ENCODE measurements around the gene CCL24.

CCL24 gene

DNA sequence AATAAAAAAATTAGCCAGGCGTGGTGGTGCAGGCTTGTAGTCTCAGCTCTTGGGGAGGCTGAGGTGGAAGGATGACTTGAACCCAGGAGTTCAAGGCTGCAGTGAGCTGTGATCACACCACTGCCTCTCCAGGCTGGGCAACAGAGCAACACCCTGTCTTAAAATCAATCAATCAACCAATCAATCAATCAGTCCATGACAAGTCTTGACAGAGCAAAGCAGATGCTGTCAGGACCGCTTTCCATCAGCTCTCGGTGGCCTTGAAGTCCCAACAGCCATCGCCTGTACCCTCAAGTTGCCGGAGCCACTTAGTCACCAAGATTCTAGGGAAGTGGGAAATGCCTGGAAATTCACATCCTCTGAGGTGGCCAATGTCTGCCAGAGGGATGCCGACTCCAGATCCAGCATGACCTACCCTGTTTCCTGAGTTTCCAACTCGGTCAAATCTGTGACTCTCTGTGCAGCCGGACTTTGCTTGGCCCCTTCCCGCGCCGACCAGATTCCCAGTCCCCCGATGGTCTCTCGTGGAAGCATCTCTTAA is 871 bp upstream of the CCL24 start:
- no peak overlapping the region for H3K4me2 ChIP-seq (ENCODE audit: low read depth, low read length, poor library complexity, severe bottlenecking)
- H3K9me3 ChIP-seq (ENCODE audit: insufficient read depth, low read depth, low read length): no peaks in the 10 kb centered on the region
- H3K27me3 ChIP-seq (ENCODE audit: insufficient read depth, low read length, poor library complexity, severe bottlenecking): no peaks in the 10 kb centered on the region
- no peaks in the 10 kb centered on the region for H3K36me3 ChIP-seq (ENCODE audit: insufficient read depth, low read length)
- TF ChIP-seq EZH2phosphoT487 (IDR thresholded peaks at IDR 0.05; ENCODE audit: borderline replicate concordance): no peak
- TF ChIP-seq, protein P1, sequence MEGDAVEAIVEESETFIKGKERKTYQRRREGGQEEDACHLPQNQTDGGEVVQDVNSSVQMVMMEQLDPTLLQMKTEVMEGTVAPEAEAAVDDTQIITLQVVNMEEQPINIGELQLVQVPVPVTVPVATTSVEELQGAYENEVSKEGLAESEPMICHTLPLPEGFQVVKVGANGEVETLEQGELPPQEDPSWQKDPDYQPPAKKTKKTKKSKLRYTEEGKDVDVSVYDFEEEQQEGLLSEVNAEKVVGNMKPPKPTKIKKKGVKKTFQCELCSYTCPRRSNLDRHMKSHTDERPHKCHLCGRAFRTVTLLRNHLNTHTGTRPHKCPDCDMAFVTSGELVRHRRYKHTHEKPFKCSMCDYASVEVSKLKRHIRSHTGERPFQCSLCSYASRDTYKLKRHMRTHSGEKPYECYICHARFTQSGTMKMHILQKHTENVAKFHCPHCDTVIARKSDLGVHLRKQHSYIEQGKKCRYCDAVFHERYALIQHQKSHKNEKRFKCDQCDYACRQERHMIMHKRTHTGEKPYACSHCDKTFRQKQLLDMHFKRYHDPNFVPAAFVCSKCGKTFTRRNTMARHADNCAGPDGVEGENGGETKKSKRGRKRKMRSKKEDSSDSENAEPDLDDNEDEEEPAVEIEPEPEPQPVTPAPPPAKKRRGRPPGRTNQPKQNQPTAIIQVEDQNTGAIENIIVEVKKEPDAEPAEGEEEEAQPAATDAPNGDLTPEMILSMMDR (conservative IDR thresholded peaks at IDR 0.05; ENCODE audit: low read length): no peak
- no peak overlapping the region for H3K9ac ChIP-seq (ENCODE audit: low read depth, low read length, poor library complexity, severe bottlenecking)
- no peaks in the 10 kb centered on the region for H4K20me1 ChIP-seq (ENCODE audit: insufficient read depth, low read length, poor library complexity, severe bottlenecking)
- H3K79me2 ChIP-seq (ENCODE audit: insufficient read depth, low read length): no peaks in the 10 kb centered on the region
- H3K4me3 ChIP-seq (ENCODE audit: low read length, poor library complexity, severe bottlenecking): no peak overlapping the region
- no peak overlapping the region for H2AFZ ChIP-seq (ENCODE audit: low read length)
- H3K9me2 ChIP-seq (replicated peaks; ENCODE audit: low read depth, low read length): no peaks in the 10 kb centered on the region
- no peaks in the 10 kb centered on the region for H3F3A ChIP-seq (ENCODE audit: low read depth)
- no peaks in the 10 kb centered on the region for H3K4me1 ChIP-seq (ENCODE audit: insufficient read depth, low read length, poor library complexity, severe bottlenecking)

- no peak overlapping the region for H3K4me2 ChIP-seq (ENCODE audit: low read depth, low read length, poor library complexity, severe bottlenecking)
- no peaks in the 10 kb centered on the region for H3K4me1 ChIP-seq (ENCODE audit: insufficient read depth, low read length, poor library complexity, severe bottlenecking)
- H3K9me3 ChIP-seq (ENCODE audit: insufficient read depth, low read depth, low read length): no peaks in the 10 kb centered on the region
- H3F3A ChIP-seq (ENCODE audit: low read depth): no peaks in the 10 kb centered on the region
- H3K9ac ChIP-seq (ENCODE audit: low read depth, low read length, poor library complexity, severe bottlenecking): no peak overlapping the region
- H2AFZ ChIP-seq (ENCODE audit: low read length): no peak overlapping the region
- H3K4me3 ChIP-seq (ENCODE audit: low read length, poor library complexity, severe bottlenecking): no peak overlapping the region
- TF ChIP-seq, protein P1 (conservative IDR thresholded peaks at IDR 0.05; ENCODE audit: low read length): no peak
- TF ChIP-seq EZH2phosphoT487 (IDR thresholded peaks at IDR 0.05; ENCODE audit: borderline replicate concordance): no peak
- H3K36me3 ChIP-seq (ENCODE audit: insufficient read depth, low read length): no peaks in the 10 kb centered on the region
- H4K20me1 ChIP-seq (ENCODE audit: insufficient read depth, low read length, poor library complexity, severe bottlenecking): no peaks in the 10 kb centered on the region
- H3K27me3 ChIP-seq (ENCODE audit: insufficient read depth, low read length, poor library complexity, severe bottlenecking): no peaks in the 10 kb centered on the region
- no peaks in the 10 kb centered on the region for H3K79me2 ChIP-seq (ENCODE audit: insufficient read depth, low read length)
- no peaks in the 10 kb centered on the region for H3K9me2 ChIP-seq (replicated peaks; ENCODE audit: low read depth, low read length)
Observed at GRCh38 chr7:75813084-75813483, 522 bp downstream of the CCL24 start.

- Histone ChIP-seq H3K27me3 (ENCODE audit: insufficient read depth, low read length, poor library complexity, severe bottlenecking) (no peaks in the 10 kb centered on the region), H3K36me3 (ENCODE audit: insufficient read depth, low read length) (no peaks in the 10 kb centered on the region), H3K9me2 (replicated peaks; ENCODE audit: low read depth, low read length) (no peaks in the 10 kb centered on the region), H3K9ac (ENCODE audit: low read depth, low read length, poor library complexity, severe bottlenecking) (no peak overlapping the region), H3K9me3 (ENCODE audit: insufficient read depth, low read depth, low read length) (peaks cover under 1% of the 10 kb centered on the region; the same call in 1 of the 2 replicates), H3F3A (ENCODE audit: low read depth) (no peaks in the 10 kb centered on the region), H4K20me1 (ENCODE audit: insufficient read depth, low read length, poor library complexity, severe bottlenecking) (no peaks in the 10 kb centered on the region), H3K4me2 (ENCODE audit: low read depth, low read length, poor library complexity, severe bottlenecking) (no peak overlapping the region), H3K4me3 (ENCODE audit: low read length, poor library complexity, severe bottlenecking) (no peak overlapping the region), H3K79me2 (ENCODE audit: insufficient read depth, low read length) (no peaks in the 10 kb centered on the region), H2AFZ (ENCODE audit: low read length) (no peak overlapping the region), H3K4me1 (ENCODE audit: insufficient read depth, low read length, poor library complexity, severe bottlenecking) (no peaks in the 10 kb centered on the region)
- TF ChIP-seq, protein P1 (conservative IDR thresholded peaks at IDR 0.05; ENCODE audit: low read length): no peak
Observed at GRCh38 chr7:75811894-75812678, 1.5 kb downstream of the CCL24 start.

All from Loucy (cell line).